Lower lobe of right lung (tissue), 2 donors: ENCODE measurements around the gene FAM13C. TPM values are rescaled to one million over a fixed set of nuclear protein-coding genes. Genes with fewer than 3 reads are reported as not detected.

ENCODE experiments used
- ATAC-seq, 2 donors: fragments of 200-7000 bp; cut with Tn5 transposase; one replicate each; pipeline ENCODE4 v1.9.1; 2020 to 2022; ENCODE audit warnings: mild to moderate bottlenecking in 2 of 2, moderate library complexity in 2 of 2
- DNase-seq: peaks from one replicate; pipeline ENCODE4 v3.0.0-alpha.2; 2020
- H3K27ac ChIP-seq: fragments of 200-600 bp; one replicate; pipeline ENCODE4 v1.8.0; 2022
- H3K27me3 ChIP-seq: fragments of 200-600 bp; one replicate; pipeline ENCODE4 v1.8.0; 2022; ENCODE audit warnings: low read depth
- H3K36me3 ChIP-seq: fragments of 200-600 bp; one replicate; pipeline ENCODE4 v1.8.0; 2022; ENCODE audit warnings: mild to moderate bottlenecking
- H3K4me1 ChIP-seq: fragments of 200-600 bp; one replicate; pipeline ENCODE4 v1.8.0; 2022
- H3K4me3 ChIP-seq: fragments of 200-600 bp; one replicate; pipeline ENCODE4 v1.8.0; 2022; ENCODE audit warnings: mild to moderate bottlenecking
- H3K9me3 ChIP-seq: fragments of 200-600 bp; one replicate; pipeline ENCODE4 v1.8.0; 2022
- intact Hi-C: fragments of 100-400 bp; cut with DNase I; formaldehyde crosslinking; loops from one replicate; pipeline ENCODE4 v1.11.0; 2022
- total RNA-seq: library from RNA; stranded (reverse); fragmentation: NEBNext Ultra II Directional; extraction: Animal tissue kit (Norgen Biotek cat#: 25700); gene quantifications from one replicate; pipeline ENCODE4 v1.2.1, GENCODE V29; 2021
- TF ChIP-seq, protein P1 (sequence below): fragments of 200-600 bp; IDR thresholded peaks from one replicate; pipeline ENCODE4 v1.8.0; 2022; ENCODE audit warnings: antibody characterized with exemption, mild to moderate bottlenecking
- donor health status: DM: no; HTN: yes; CAD: no; lungs with severe emphysema.

Gene FAM13C
- total RNA-seq, 1 donor from 2014 or later: 13.9 TPM

DNA sequence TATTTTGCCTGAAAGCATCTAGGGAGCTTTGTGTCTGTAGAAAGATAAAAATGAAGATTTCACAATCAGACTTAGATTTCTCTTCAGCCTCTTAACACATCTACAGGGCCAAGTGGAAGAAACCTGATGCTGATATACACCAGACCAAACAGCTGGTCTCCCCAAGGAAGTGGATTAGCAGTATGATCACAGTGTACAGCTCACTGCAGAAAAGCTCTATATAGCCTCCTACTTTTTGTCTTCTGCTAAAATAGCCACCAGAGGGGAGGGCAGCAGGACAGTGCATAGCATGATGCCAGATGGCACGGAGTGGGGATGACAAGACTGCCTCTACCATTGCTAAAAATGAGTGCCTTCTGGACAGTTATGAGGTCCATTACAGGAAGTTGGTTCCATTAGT lies 16.0 kb downstream of the FAM13C start:
- H3K36me3 ChIP-seq: no peaks in the 10 kb centered on the region
- H3K9me3 ChIP-seq: no peaks in the 10 kb centered on the region
- no peaks in the 10 kb centered on the region for H3K4me1 ChIP-seq
- peak in 1 of 2 donors; percentile 38 for ATAC-seq
- DNase-seq: no peak
- no peak overlapping the region for H3K4me3 ChIP-seq
- intact Hi-C loops: no loop called here
- no peaks in the 10 kb centered on the region for H3K27me3 ChIP-seq
- TF ChIP-seq, protein P1, sequence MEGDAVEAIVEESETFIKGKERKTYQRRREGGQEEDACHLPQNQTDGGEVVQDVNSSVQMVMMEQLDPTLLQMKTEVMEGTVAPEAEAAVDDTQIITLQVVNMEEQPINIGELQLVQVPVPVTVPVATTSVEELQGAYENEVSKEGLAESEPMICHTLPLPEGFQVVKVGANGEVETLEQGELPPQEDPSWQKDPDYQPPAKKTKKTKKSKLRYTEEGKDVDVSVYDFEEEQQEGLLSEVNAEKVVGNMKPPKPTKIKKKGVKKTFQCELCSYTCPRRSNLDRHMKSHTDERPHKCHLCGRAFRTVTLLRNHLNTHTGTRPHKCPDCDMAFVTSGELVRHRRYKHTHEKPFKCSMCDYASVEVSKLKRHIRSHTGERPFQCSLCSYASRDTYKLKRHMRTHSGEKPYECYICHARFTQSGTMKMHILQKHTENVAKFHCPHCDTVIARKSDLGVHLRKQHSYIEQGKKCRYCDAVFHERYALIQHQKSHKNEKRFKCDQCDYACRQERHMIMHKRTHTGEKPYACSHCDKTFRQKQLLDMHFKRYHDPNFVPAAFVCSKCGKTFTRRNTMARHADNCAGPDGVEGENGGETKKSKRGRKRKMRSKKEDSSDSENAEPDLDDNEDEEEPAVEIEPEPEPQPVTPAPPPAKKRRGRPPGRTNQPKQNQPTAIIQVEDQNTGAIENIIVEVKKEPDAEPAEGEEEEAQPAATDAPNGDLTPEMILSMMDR: no peak
- no peak overlapping the region for H3K27ac ChIP-seq

DNA sequence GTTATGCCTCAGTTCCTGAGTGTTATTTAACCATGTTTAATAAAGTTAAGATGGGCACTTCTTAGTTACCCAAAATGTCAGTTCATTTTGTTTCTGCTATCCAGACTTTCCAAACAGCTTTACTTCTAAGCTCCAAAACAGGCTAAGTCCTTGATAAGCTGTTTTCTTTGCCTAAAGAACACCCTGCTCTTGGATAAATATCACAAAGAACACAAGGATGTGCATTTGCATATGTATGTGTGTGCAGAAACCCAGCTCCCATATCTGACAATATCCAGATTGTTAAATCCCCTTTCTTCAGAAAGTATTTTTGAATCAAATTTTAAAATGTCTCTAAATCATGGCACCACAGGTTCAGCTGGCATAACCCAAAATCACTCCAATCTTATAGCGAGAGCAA lies 19.6 kb downstream of the FAM13C start:
- H3K36me3 ChIP-seq: no peaks in the 10 kb centered on the region
- no peaks in the 10 kb centered on the region for H3K27me3 ChIP-seq
- no peak overlapping the region for H3K4me3 ChIP-seq
- no peak for ATAC-seq
- intact Hi-C loops: no loop called here
- no peak overlapping the region for H3K27ac ChIP-seq
- TF ChIP-seq, protein P1: no peak
- DNase-seq: no peak
- peaks cover 5% of the 10 kb centered on the region for H3K4me1 ChIP-seq
- no peaks in the 10 kb centered on the region for H3K9me3 ChIP-seq

DNA sequence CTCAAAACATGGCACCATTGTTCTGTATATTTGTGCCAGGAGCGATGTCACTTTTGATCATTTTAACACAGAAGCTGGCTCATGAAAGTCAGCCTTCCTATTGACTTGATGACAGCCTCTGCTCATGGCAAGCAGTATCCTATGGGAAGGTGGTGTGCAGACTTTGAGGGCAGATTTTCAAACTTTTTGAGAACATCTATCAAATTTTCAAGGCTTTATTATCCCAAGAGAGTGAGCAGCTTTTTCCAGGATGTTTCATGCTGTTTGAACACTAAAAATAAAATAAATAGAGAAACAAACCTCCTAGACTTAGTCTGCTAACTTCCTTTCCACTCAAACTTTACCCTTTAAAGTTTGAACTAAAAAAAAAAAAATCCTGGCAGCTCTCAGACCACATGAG lies 20.3 kb downstream of the FAM13C start:
- Histone ChIP-seq H3K4me1 (peaks cover 8% of the 10 kb centered on the region), H3K9me3 (no peaks in the 10 kb centered on the region), H3K4me3 (no peak overlapping the region), H3K27me3 (no peaks in the 10 kb centered on the region), H3K27ac (no peak overlapping the region), H3K36me3 (no peaks in the 10 kb centered on the region)
- TF ChIP-seq, protein P1: no peak
- DNase-seq: no peak
- intact Hi-C loops: no loop called here
- ATAC-seq: no peak

DNA sequence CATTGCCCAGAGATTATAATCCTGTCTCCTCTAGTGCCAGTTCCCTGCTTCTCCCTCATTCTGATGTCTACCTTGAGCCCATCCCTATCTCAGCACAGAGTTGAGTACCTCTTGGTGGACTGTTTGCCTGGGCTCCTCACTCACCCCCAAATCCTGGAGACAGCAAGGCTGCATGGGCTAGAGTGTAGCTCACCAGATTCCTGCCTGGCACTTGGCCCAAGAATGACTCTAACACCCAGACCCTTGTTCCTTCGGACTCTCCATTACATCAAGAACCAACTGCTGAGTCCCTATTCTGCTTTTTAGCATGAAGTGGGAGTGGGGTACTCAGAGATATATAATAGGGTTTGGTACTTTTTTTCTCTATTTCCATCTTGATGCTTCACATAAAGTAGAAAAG lies 22.1 kb downstream of the FAM13C start:
- Histone ChIP-seq H3K27ac (no peak overlapping the region), H3K4me3 (no peak overlapping the region), H3K9me3 (no peaks in the 10 kb centered on the region), H3K4me1 (peaks cover 8% of the 10 kb centered on the region), H3K27me3 (no peaks in the 10 kb centered on the region), H3K36me3 (no peaks in the 10 kb centered on the region)
- ATAC-seq: no peak
- intact Hi-C loops: no loop called here
- TF ChIP-seq, protein P1: no peak
- no peak for DNase-seq

DNA sequence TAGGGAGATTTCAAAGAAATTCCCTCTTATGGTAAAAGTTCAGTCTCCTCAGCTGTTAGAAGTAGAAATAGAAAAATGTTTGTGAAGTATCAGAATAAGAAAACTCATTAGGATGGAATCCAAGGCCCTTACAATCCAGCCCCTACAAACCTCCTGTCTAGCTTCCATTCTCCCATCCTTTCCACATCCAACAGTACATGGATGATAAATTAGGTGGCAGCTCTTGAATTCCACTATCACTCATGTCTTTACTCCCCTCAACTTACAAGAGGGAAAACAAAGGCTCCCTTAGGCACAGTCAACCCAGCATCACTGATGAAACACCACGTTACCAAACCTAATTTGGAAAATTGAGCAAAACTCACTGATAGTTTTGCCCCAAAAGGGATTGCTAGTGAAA lies 23.0 kb downstream of the FAM13C start:
- DNase-seq (no peak), ATAC-seq (no peak)
- Histone ChIP-seq H3K4me3 (no peak overlapping the region), H3K27ac (no peak overlapping the region), H3K4me1 (peaks cover 8% of the 10 kb centered on the region), H3K36me3 (no peaks in the 10 kb centered on the region), H3K27me3 (no peaks in the 10 kb centered on the region), H3K9me3 (no peaks in the 10 kb centered on the region)
- TF ChIP-seq, protein P1: no peak
- intact Hi-C loops: no loop called here

DNA sequence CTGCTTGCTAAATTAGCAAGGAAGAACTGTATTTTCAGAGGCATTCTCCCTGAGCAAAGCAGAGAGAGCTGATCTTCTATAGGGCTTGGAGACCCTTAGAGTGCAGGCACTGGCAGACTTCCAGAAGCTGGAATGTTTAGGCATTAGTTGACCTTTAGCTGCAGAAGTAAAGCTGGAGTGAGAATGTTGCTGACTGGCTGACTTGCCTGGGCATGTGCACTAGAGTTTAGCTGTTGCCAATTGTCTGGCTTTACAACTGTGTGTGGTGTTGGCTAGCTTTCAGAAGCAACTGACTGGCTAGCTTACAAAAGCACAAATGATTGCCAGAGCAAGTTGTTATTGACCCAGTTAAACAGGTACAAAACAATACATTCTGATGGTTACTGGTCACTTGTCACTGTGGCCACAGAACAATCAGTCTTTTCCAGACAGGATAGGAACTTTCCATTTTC lies 25.1 kb downstream of the FAM13C start:
- TF ChIP-seq, protein P1: no peak
- Histone ChIP-seq H3K9me3 (no peaks in the 10 kb centered on the region), H3K27me3 (no peaks in the 10 kb centered on the region), H3K27ac (no peak overlapping the region), H3K4me3 (no peak overlapping the region), H3K4me1 (peaks cover 8% of the 10 kb centered on the region), H3K36me3 (no peaks in the 10 kb centered on the region)
- ATAC-seq: peak; percentile 39 to 53
- no peak for DNase-seq
- intact Hi-C loops: no loop called here
